Neural crest cell (in vitro differentiated cells): ENCODE results near the gene TFB1M. TPM values are rescaled to one million over a fixed set of nuclear protein-coding genes. Genes with fewer than 3 reads are reported as not detected.
A peak's percentile ranks its signal among the peaks of the same experiment; 100 is the strongest.
"Not testable (repeated sequence)": the region's sequence is repeated elsewhere in the genome, so short reads cannot be mapped to it uniquely, and the experiment has no call there.

ENCODE experiments used
- DNase-seq: peaks from one replicate; pipeline ENCODE4 v3.0.0; 2021; ENCODE audit warnings: low read depth, mixed read lengths, low spot score
- H3K27ac Mint-ChIP-seq: one replicate; pipeline ENCODE4 v1.8.0; 2021; ENCODE audit warnings: mild to moderate bottlenecking, mixed read lengths; ENCODE audit not compliant: unreplicated experiment
- H3K27me3 Mint-ChIP-seq: 2 replicates; pipeline ENCODE4 v1.8.0; 2021; ENCODE audit warnings: low read depth, mild to moderate bottlenecking, mixed read lengths
- H3K36me3 Mint-ChIP-seq: 2 replicates; pipeline ENCODE4 v1.8.0; 2021; ENCODE audit warnings: low read depth, mild to moderate bottlenecking, mixed read lengths
- H3K4me1 Mint-ChIP-seq: 2 replicates; pipeline ENCODE4 v1.8.0; 2021; ENCODE audit warnings: mixed read lengths
- H3K4me3 Mint-ChIP-seq: one replicate; pipeline ENCODE4 v1.8.0; 2021; ENCODE audit warnings: mild to moderate bottlenecking, mixed read lengths
- H3K9me3 Mint-ChIP-seq: 2 replicates; pipeline ENCODE4 v1.8.0; 2021; ENCODE audit warnings: mixed read lengths
- total RNA-seq: library from RNA; stranded (reverse); gene quantifications from 2 replicates; pipeline ENCODE4 v1.2.1, GENCODE V29; 2021
- TF ChIP-seq, protein P1 (sequence below): fragments of 200-600 bp; sonication (generic); conservative IDR thresholded peaks from 2 replicates; pipeline ENCODE4 v1.5.0; 2021; ENCODE audit warnings: antibody characterized with exemption, mild to moderate bottlenecking

Gene TFB1M
- total RNA-seq, 1 donor from 2014 or later = 26.8 TPM

- peak overlapping the region; percentile 60 for H3K4me3 Mint-ChIP-seq
- H3K27ac Mint-ChIP-seq = peak overlapping the region; percentile 98
- no peak for DNase-seq
- H3K9me3 Mint-ChIP-seq = no peaks in the 10 kb centered on the region
- TF ChIP-seq, protein P1, sequence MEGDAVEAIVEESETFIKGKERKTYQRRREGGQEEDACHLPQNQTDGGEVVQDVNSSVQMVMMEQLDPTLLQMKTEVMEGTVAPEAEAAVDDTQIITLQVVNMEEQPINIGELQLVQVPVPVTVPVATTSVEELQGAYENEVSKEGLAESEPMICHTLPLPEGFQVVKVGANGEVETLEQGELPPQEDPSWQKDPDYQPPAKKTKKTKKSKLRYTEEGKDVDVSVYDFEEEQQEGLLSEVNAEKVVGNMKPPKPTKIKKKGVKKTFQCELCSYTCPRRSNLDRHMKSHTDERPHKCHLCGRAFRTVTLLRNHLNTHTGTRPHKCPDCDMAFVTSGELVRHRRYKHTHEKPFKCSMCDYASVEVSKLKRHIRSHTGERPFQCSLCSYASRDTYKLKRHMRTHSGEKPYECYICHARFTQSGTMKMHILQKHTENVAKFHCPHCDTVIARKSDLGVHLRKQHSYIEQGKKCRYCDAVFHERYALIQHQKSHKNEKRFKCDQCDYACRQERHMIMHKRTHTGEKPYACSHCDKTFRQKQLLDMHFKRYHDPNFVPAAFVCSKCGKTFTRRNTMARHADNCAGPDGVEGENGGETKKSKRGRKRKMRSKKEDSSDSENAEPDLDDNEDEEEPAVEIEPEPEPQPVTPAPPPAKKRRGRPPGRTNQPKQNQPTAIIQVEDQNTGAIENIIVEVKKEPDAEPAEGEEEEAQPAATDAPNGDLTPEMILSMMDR = no peak
- peaks cover 61% of the 10 kb centered on the region for H3K4me1 Mint-ChIP-seq
- H3K27me3 Mint-ChIP-seq = no peaks in the 10 kb centered on the region
- H3K36me3 Mint-ChIP-seq = peaks cover 7% of the 10 kb centered on the region
These were observed 41.7 kb downstream of the TFB1M start for GRCh38 chr6:155272353-155273232.

DNA sequence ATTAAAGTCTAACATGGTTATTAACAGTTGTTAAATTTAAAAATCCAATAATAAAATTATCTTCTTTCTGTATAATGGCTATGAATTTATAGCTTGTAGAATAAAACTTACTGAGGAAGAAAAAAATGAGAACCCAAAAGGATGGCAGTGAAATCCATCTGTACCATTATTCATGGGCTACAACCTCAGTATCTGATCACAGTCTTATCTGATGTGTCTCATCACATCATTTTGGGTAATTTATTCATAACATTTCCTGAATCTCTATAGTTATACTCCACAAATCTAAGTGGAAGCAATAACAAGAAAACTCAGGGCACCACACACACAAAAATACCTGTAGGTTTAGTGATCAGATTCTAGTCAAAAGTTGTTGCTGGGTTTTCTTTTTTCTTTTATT, 43.1 kb downstream of the TFB1M start:
- Mint-ChIP-seq H3K9me3 (no peaks in the 10 kb centered on the region), H3K27me3 (no peaks in the 10 kb centered on the region), H3K36me3 (peaks cover 7% of the 10 kb centered on the region), H3K4me1 (peaks cover 52% of the 10 kb centered on the region), H3K4me3 (no peak overlapping the region), H3K27ac (no peak overlapping the region)
- TF ChIP-seq, protein P1 = no peak
- DNase-seq = no peak

- H3K9me3 Mint-ChIP-seq = no peaks in the 10 kb centered on the region
These were observed 43.7 kb downstream of the TFB1M start for GRCh38 chr6:155270561-155271091.

DNA sequence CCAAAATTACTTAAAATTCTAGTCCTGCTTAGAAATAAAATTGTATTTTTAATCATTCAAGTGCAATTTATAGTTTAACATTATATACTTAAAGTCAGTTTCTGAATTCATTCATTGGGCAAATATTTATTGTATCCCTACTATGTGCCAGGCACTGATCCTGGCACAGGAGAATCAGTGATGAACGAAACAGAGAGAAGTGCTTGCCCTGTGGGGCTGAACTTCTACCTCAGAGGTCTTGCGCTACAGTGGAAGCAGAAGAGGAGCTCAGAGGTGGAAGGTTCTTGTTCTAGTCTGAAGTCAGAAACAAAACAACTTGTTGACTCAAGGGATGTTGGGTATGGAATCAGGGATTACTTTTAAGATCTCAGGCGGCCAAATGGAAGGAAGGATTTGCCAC, 44.5 kb downstream of the TFB1M start:
- DNase-seq = no peak
- TF ChIP-seq, protein P1 = no peak
- Mint-ChIP-seq H3K4me1 (peaks cover 42% of the 10 kb centered on the region), H3K36me3 (peaks cover 7% of the 10 kb centered on the region), H3K9me3 (no peaks in the 10 kb centered on the region), H3K27me3 (no peaks in the 10 kb centered on the region), H3K27ac (peak overlapping the region; percentile 9), H3K4me3 (peak overlapping the region; percentile 1)

More at GRCh38 chr6:155270561-155271091, 43.7 kb downstream of the TFB1M start:
- Mint-ChIP-seq H3K36me3 (peaks cover 7% of the 10 kb centered on the region), H3K4me3 (peak overlapping the region; percentile 67), H3K27ac (no peak overlapping the region), H3K4me1 (peaks cover 47% of the 10 kb centered on the region), H3K27me3 (no peaks in the 10 kb centered on the region)
- peak; percentile 24 for DNase-seq
- TF ChIP-seq, protein P1 = no peak

GRCh38 chr6:155268088-155268867, 46.0 kb downstream of the TFB1M start:
- not testable (repeated sequence) for DNase-seq, H3K9me3 Mint-ChIP-seq, H3K27ac Mint-ChIP-seq, H3K27me3 Mint-ChIP-seq, H3K4me3 Mint-ChIP-seq, H3K36me3 Mint-ChIP-seq
- TF ChIP-seq, protein P1 = peak; percentile 61
- peaks cover 44% of the 10 kb centered on the region for H3K4me1 Mint-ChIP-seq
